ENCODE data around the gene NME8.

The NME8 gene

GRCh38 chr7:37820708-37821468 lies 27.5 kb upstream of the NME8 start:
- no peak for DNase-seq (ENCODE audit: extremely low read depth, low read depth)
- no peak for TF ChIP-seq CTCF (IDR thresholded peaks at IDR 0.05; ENCODE audit: low read depth, low read length)

DNA sequence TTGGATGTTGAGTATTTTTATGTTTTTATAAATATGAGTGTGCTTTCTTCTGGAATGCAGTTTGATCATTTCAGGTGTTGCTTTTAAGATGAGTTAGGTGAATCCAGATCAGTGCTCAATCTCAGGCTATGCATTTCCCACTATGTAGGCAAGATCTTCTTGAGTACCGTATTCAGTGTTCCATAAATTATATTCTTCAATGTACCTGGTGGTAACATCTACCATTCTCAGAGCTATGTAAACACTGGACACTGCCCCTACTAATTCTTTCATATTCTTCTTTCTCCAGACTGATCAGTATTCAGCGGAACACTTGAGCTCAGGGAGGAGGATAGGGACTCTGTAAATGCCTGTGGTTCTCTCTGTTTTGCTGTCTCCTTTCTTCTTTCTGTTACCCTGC lies 25.5 kb upstream of the NME8 start:
- no peak for DNase-seq (ENCODE audit: extremely low read depth, low read depth)
- no peak for TF ChIP-seq CTCF (IDR thresholded peaks at IDR 0.05; ENCODE audit: low read depth, low read length)

GRCh38 chr7:37823557-37823956 lies 24.8 kb upstream of the NME8 start:
- no peak for TF ChIP-seq CTCF (IDR thresholded peaks at IDR 0.05; ENCODE audit: low read depth, low read length)
- DNase-seq (ENCODE audit: extremely low read depth, low read depth): no peak

DNA sequence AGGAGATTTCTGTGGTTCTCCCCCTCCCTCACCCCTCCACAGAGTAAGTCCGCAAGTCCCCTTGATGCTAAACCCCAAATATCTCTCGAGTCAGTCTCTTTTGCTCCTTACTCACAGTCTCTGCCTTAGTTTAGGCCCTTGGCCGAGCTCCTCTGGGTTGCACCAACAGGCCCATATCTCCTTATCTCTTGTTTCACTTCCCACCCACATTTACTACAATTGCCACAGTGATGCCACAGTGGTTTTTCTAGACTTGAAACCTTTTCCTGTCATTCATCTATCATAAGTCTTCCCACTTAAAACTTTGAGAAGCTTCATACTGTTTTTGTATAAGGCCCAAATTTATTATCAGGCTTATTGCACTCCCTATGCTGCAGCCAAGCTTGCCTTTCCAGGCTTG lies 23.4 kb upstream of the NME8 start:
- no peak for DNase-seq (ENCODE audit: extremely low read depth, low read depth)
- no peak for TF ChIP-seq CTCF (IDR thresholded peaks at IDR 0.05; ENCODE audit: low read depth, low read length)

DNA sequence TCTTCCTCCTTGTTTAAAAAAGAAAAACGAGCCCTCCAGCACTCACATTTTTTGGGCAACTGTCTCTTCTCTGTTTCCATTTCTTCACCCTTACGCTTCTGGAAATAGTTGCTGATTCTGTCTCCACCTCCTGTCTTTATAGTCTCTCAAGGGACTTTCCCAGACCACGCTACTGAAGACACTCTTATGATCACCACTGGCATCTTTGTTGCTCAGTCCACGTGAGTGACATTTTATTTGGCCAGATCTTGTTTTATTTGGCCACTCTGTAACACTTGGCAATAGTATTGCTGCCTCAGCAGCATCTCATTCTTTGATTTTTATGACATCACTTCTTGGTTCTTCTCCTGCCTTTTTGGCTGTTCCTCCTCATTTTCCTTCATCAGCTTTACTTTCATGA lies 21.6 kb upstream of the NME8 start:
- DNase-seq (ENCODE audit: extremely low read depth, low read depth): no peak
- no peak for TF ChIP-seq CTCF (IDR thresholded peaks at IDR 0.05; ENCODE audit: low read depth, low read length)

- no peak for TF ChIP-seq CTCF (IDR thresholded peaks at IDR 0.05; ENCODE audit: low read depth, low read length)
Measured at GRCh38 chr7:37831244-37831643, 17.2 kb upstream of the NME8 start.

DNA sequence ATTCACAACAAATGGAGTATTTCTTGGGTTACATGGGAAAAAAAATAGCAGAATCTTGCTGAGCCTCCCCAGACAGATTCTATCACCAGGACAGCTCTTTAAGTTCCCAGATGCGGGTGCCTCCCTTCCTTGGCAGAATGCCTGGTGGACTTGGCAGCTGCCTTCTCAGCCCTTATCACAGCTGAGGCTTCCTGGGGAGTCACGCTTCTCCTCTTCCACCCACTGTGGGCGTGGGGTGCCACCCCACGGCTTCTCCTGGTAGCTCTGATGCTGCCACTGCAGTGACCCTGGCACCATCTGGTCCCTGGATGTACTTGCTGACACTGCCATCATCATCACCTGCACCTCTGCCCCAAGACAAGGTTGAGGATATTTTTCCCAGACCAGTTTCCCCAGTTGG lies 16.2 kb upstream of the NME8 start:
- DNase-seq (ENCODE audit: extremely low read depth, low read depth): no peak
- TF ChIP-seq CTCF (IDR thresholded peaks at IDR 0.05; ENCODE audit: low read depth, low read length): no peak

More at GRCh38 chr7:37831244-37831643, 17.2 kb upstream of the NME8 start:
- no peak for DNase-seq (ENCODE audit: extremely low read depth, low read depth)
